Measurements from ENCODE around the gene LPCAT2.

GRCh38 chr16:55469821-55470532 is 38.9 kb upstream of the LPCAT2 start:
- TF ChIP-seq, protein P1, sequence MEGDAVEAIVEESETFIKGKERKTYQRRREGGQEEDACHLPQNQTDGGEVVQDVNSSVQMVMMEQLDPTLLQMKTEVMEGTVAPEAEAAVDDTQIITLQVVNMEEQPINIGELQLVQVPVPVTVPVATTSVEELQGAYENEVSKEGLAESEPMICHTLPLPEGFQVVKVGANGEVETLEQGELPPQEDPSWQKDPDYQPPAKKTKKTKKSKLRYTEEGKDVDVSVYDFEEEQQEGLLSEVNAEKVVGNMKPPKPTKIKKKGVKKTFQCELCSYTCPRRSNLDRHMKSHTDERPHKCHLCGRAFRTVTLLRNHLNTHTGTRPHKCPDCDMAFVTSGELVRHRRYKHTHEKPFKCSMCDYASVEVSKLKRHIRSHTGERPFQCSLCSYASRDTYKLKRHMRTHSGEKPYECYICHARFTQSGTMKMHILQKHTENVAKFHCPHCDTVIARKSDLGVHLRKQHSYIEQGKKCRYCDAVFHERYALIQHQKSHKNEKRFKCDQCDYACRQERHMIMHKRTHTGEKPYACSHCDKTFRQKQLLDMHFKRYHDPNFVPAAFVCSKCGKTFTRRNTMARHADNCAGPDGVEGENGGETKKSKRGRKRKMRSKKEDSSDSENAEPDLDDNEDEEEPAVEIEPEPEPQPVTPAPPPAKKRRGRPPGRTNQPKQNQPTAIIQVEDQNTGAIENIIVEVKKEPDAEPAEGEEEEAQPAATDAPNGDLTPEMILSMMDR (IDR thresholded peaks at IDR 0.05), result no peak
- no peak for TF ChIP-seq POLR2A (IDR thresholded peaks at IDR 0.05)
